GM12801 (cell line): ENCODE data around the gene PPIF.

Experiments used
- CTCF ChIP-seq: IDR thresholded peaks from one replicate; pipeline ENCODE4 v1.5.1; 2011; ENCODE audit warnings: control low read depth; ENCODE audit not compliant: insufficient read length; ENCODE audit errors: extremely low read depth

PPIF gene

DNA sequence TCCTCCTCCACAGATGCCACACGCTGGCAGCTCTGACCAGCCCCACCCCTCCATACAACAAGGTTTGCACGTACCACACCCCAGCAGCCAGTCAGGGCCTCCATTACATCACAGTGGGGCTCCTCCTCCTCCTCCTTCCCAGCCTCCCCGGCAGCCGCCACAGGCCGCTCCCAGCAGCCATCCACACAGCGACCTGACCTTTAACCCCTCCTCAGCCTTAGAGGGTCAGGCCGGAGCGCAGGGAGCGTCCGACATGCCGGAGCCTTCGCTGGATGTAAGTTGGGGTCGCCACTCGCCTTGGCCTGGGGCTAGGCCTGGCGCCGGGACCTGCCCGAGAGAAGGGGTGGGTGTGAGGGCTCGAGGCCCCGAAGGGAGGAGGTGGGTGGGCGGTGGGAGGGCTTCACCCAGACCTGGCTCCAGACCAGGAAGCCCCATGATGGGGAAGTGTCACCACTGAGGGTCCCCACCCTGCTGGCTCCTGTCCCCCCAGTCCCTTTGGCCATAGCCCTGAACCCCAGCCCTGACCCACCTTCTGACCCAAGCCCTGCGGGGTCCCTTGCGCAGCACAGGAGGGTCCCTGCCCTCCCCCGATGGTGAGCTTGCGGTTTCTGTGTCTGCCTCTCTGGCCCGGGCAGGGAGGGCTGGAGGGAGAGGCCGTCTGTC is 36.2 kb upstream of the PPIF start:
- TF ChIP-seq CTCF: no peak

- no peak for TF ChIP-seq CTCF
Observed at GRCh38 chr10:79311581-79312407, 35.5 kb upstream of the PPIF start.

DNA sequence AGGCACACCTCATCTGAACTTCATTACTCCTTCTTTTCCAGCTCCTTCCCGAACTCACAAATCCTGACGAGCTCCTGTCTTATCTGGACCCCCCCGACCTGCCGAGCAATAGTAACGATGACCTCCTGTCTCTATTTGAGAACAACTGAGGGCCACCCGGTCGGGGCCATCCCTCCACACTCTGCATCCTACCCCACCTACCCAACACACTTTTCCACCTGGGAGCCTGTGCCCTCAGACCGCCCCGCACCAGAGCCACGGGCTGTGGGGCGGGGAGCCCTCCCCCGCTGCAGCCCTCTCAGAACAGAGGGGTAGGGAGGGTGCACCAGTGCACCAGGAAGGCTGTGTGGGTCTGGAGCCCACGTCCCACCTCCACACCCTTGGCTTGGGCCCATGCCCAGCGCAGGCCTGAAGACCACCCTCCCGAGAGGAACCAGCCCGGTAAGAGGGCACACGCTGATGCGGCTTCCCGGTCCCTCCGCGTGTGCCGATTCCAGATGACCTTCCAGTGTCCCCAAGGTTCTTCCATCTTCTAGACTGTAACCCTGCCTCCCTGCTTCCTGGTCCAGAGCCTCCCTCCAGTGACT is 34.6 kb upstream of the PPIF start:
- TF ChIP-seq CTCF: no peak

GRCh38 chr10:79313320-79313719 is 33.9 kb upstream of the PPIF start:
- no peak for TF ChIP-seq CTCF

DNA sequence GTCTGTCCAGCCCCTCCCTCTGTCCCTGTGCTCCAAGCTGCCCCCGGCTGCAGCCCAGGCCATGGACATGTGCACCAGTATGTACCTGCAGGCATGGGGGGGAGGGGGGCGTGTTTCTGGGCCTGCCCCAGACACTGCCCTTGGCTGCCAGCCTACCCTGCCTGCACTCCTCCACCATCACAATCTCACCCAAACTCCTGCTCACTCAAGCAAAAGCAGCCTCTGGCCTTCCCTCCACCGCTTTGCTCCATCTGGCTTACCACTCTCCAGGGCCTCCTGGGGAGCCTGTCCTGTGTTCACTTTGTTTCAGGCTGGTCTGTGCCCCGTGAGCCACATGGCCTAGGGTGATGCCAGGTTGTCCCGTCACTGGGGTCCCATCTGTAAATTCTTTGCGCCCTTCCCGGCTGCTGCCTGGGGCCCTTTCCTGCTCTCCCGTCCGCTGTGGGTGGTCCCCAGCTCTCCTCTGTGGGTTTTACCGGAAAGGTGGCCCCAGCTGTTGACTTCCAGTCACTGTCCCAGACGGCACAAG is 33.3 kb upstream of the PPIF start:
- no peak for TF ChIP-seq CTCF

GRCh38 chr10:79314761-79315601 is 32.3 kb upstream of the PPIF start:
- TF ChIP-seq CTCF: no peak

DNA sequence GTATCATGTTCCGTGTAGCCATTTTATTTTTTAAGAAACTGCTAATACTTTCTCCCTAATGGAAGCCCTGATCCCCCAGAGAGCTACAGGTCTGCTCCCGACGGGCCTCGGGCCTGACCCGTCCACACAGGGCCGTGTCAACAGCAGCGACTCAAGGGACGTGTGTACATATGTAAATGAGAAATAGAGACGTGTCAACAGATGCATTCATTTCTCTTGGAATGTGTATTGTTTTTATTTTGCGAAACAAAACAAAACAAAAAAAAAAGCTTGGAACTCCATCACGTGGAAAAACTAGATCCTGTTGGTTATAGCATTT is 31.7 kb upstream of the PPIF start:
- no peak for TF ChIP-seq CTCF
